ENCODE measurements around the gene SORCS1. TPM values are rescaled to one million over a fixed set of nuclear protein-coding genes. Genes with fewer than 3 reads are reported as not detected.

The SORCS1 gene
- total and polyA plus RNA-seq, 2 of the 13 experiments (the other 11 are each of a cell fraction or from before 2014, with no cell fraction given): not detected

GRCh38 chr10:106711313-106711906 lies 453.1 kb downstream of the SORCS1 start (continued):
- no peak for TF ChIP-seq REST (IDR thresholded peaks at IDR 0.05; ENCODE audit: borderline replicate concordance in 1 of 2, low read depth in 1 of 2, low read length in 2 of 2)
- 0 out of 2 replicates have a peak, but pooled peaks have one; percentile 25 for TF ChIP-seq NFYC (CRISPR knock-in tag; IDR thresholded peaks at IDR 0.05)
- TF ChIP-seq SAP130 (CRISPR knock-in tag; IDR thresholded peaks at IDR 0.05; ENCODE audit: low read depth): no peak
- peak; percentile 70 for TF ChIP-seq CTCF (CRISPR knock-in tag; IDR thresholded peaks at IDR 0.05)
- no peak for TF ChIP-seq ZNF784 (CRISPR knock-in tag; IDR thresholded peaks at IDR 0.05; ENCODE audit: borderline replicate concordance)
- TF ChIP-seq THRA (CRISPR knock-in tag; IDR thresholded peaks at IDR 0.05; ENCODE audit: borderline replicate concordance): no peak
- no peak for TF ChIP-seq SMAD9 (CRISPR knock-in tag; IDR thresholded peaks at IDR 0.05)
- no peak for TF ChIP-seq MZF1 (CRISPR knock-in tag; IDR thresholded peaks at IDR 0.05; ENCODE audit: borderline replicate concordance)
- no peak for TF ChIP-seq ZNF256 (CRISPR knock-in tag; conservative IDR thresholded peaks at IDR 0.05)
- TF ChIP-seq CSRNP1 (CRISPR knock-in tag; IDR thresholded peaks at IDR 0.05): no peak
- no peak for TF ChIP-seq AKNA (CRISPR knock-in tag; IDR thresholded peaks at IDR 0.05; ENCODE audit: borderline replicate concordance)
- TF ChIP-seq SMC3 (IDR thresholded peaks at IDR 0.05; ENCODE audit: low read length): peak; percentile 19; the same call in 1 of the 2 replicates
- no peak for TF ChIP-seq ATAD3A (CRISPR knock-in tag; IDR thresholded peaks at IDR 0.05)

All from HepG2 (cell line).